MV-4-11 (cell line): ENCODE results near the gene LGR5.

Experiments
- DNase-seq: peaks from one replicate; lab custom pipeline; 2025; lab: John Stamatoyannopoulos, UW

The LGR5 gene

GRCh38 chr12:71439613-71440344 is at the start of gene LGR5:
Gene LGR5, plus strand, starts transcription at chr12:71439798. Its CDS starts 283 bp downstream, at chr12:71440081.
- no peak for DNase-seq

- DNase-seq, result peak; percentile 46
Measured at GRCh38 chr12:71392521-71393145, 47.0 kb upstream of the LGR5 start.

- DNase-seq, result no peak
Measured at GRCh38 chr12:71393625-71394024, 46.0 kb upstream of the LGR5 start.

- no peak for DNase-seq
Measured at GRCh38 chr12:71397433-71397954, 42.1 kb upstream of the LGR5 start.

GRCh38 chr12:71399197-71399596 is 40.4 kb upstream of the LGR5 start:
- no peak for DNase-seq

GRCh38 chr12:71400481-71400880 is 39.1 kb upstream of the LGR5 start:
- DNase-seq, result no peak

GRCh38 chr12:71405884-71406283 is 33.7 kb upstream of the LGR5 start:
- DNase-seq, result no peak

GRCh38 chr12:71407732-71408131 is 31.9 kb upstream of the LGR5 start:
- DNase-seq, result no peak

- no peak for DNase-seq
Measured at GRCh38 chr12:71410844-71411243, 28.8 kb upstream of the LGR5 start.

GRCh38 chr12:71411635-71412034 is 28.0 kb upstream of the LGR5 start:
- DNase-seq, result no peak

- DNase-seq, result peak; percentile 5
Measured at GRCh38 chr12:71415336-71416231, 24.0 kb upstream of the LGR5 start.

- no peak for DNase-seq
Measured at GRCh38 chr12:71417181-71417580, 22.4 kb upstream of the LGR5 start.

- no peak for DNase-seq
Measured at GRCh38 chr12:71420775-71421406, 18.7 kb upstream of the LGR5 start.

GRCh38 chr12:71425568-71426299 is 13.9 kb upstream of the LGR5 start:
- DNase-seq, result no peak

GRCh38 chr12:71426300-71427047 is 13.1 kb upstream of the LGR5 start:
- DNase-seq, result no peak

- DNase-seq, result no peak
Measured at GRCh38 chr12:71430756-71431155, 8.8 kb upstream of the LGR5 start.

- DNase-seq, result no peak
Measured at GRCh38 chr12:71431991-71432390, 7.6 kb upstream of the LGR5 start.

- DNase-seq, result no peak
Measured at GRCh38 chr12:71432936-71433335, 6.7 kb upstream of the LGR5 start.

- no peak for DNase-seq
Measured at GRCh38 chr12:71436696-71437095, 2.9 kb upstream of the LGR5 start.

GRCh38 chr12:71438670-71439361 is 782 bp upstream of the LGR5 start:
- no peak for DNase-seq
